NB4 (cell line): ENCODE data around the gene CRACR2B.

Experiments used
- CTCF ChIP-seq: IDR thresholded peaks from one replicate; pipeline ENCODE4 v1.5.1; 2012; ENCODE audit warnings: low read depth, low read length
- POLR2A ChIP-seq: IDR thresholded peaks from 2 replicates; pipeline ENCODE4 v1.6.1; 2011; ENCODE audit warnings: mild to moderate bottlenecking; ENCODE audit not compliant: insufficient read length; ENCODE audit errors: extremely low read depth

GRCh38 chr11:796565-797295, 31.0 kb upstream of the CRACR2B start:
- TF ChIP-seq CTCF (no peak), POLR2A (no peak)
